COR-L47 (cell line): ENCODE measurements around the gene MOV10L1.
"Not testable (repeated sequence)": the region's sequence is repeated elsewhere in the genome, so short reads cannot be mapped to it uniquely, and the experiment has no call there.

Experiments
- DNase-seq: peaks from one replicate; lab custom pipeline; 2025; lab: John Stamatoyannopoulos, UW

The MOV10L1 gene

GRCh38 chr22:50157709-50158375 is 68.0 kb downstream of the MOV10L1 start:
- no peak for DNase-seq

DNA sequence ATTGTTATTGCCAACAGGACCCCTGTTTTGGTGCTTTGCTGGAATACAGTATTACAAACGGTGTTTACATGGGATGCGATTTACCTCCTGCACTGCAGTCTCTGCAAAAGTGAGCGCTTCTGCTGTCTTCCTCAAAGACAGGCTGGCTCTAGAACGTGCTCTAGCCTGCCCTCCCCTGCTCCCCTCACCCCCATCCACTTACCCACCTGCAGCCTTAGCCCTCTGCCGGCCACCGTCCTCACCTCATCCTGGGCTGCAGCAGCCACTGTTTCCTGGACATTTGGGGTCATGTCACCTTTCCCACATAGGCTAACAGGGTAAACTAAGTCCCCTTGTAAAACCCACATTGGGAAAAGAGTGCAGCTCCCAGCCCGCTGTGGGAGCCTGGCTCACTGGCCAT is 71.1 kb downstream of the MOV10L1 start:
- no peak for DNase-seq

DNA sequence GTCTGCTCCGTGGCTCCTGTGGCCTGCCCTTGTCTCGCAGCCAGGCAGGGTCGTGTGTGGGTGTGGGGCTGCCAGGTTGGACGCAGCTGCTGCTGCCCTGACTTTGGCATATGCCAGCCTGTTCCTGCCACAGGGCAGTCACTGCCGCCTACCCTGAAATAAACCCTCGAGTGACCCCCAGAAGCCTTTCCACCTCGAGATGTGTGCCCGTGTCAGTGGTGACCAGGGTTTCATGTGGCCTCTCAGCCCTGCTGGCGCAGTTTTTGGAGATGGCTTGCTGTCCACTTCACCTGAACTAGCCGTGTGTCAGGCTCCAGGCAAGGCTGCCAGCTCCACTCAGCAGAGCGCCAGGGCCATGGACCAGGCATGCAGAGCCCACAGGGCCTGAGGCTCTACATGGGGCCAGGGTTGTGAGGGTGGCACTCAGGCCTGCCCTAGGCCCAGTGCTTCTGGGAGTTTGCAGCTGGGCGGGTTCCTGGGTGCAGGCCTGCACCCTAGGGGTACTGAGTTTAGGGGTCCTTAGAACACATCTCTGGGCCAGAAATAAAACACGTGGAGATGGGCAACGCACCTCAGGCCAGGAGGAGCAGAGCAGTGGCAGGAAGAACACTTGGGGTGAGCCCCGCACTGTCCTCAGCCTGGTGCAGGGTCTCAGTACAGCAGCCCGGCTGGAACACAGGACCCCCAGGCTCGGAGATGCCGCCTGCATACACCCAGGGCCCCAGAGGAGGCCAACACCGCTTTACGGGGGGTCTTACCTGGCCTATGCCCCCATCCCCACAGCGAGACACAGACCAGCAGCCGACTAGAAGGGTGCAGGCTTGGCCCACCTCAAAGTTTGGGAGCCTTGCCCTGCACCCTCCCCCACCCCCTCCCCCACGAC is 71.9 kb downstream of the MOV10L1 start:
- DNase-seq, result no peak

DNA sequence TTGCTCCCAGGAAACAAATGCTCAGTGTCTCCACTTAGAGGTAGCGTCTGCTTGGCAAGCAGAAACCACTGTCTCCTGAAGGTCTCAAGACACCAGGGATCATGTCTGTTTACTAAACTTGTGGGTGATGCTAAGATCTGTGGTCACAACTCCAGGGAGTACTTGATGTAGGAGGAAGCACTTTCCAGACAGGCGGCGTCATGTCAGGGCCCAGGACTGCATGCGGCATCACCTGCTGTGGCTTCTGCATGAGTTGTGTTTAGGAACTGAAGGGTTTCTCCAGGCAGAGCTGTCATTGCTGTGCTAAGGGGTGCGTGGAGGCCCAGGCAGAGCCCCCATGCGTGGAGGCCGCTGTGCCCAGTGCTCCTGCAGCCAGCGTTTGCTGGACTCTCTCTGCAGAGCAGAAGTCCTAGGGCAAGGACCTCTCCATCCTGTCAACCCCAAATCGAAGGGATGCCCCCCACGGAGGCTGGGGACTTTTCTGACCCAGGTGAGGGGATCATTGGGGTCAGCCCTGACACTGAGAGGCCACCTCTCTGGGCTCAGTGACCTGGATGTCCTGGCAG is 72.7 kb downstream of the MOV10L1 start:
- no peak for DNase-seq

DNA sequence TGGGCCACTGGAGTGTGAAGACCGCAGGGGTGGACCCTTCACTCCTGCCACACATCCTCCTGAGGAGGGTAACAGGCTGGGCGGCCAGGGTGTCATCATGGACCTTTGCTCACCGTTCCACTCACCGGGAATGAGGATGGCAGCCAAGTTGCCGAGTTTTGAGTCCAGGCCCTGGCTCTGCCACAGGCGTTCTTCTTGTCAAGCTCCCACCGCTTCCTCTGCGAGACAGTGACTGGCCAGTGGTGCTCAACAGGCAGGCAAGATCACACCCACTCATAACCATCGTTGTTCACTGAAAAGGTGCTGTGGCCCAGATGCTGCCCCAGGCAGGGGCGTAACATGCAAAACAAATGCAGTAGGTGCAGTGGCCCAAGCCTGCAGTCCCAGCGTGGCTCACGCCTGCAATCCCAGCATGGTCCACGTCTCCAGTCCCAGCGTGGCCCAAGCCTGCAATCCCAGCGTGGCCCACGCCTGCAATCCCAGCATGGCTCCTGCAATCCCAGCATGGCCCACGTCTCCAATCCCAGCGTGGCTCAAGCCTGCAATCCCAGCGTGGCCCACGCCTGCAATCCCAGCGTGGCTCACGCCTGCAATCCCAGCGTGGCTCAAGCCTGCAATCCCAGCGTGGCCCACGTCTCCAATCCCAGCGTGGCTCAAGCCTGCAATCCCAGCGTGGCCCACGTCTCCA is 75.8 kb downstream of the MOV10L1 start:
- DNase-seq, result no peak

DNA sequence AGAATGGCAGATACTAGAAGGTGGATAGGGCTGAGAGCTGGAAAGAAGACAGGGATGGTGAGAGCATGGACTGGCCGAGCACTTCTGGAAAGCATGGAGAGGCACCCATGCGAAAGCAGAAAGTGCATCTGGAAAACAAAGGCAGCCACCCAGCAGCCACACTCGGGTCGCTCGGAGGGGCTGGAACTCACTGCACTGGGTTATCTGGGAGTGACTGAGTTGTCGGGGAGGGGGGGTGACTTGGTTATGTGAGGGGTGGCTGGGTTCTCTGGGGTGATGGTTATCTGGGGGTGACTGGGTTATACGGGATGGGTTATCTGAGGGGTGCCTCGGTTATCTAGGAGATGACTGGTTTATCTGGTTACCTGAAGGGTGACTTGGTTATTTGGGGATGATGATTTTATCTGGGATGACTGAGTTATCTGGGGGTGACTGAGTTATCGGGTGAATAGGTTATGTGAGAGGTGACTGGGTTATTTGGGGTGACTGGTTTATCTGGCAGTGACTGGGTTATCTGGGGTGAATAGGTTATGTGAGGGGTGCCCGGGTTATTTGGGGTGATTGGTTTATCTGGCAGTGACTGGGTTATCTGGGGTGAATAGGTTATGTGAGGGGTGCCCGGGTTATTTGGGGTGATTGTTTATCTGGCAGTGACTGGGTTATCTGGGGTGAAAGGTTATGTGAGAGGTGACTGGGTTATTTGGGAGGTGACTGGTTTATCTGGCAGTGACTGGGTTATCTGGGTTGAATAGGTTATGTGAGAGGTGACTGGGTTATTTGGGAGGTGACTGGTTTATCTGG is 78.1 kb downstream of the MOV10L1 start:
- no peak for DNase-seq

GRCh38 chr22:50168490-50169180 is 78.8 kb downstream of the MOV10L1 start:
- not testable (repeated sequence) for DNase-seq

DNA sequence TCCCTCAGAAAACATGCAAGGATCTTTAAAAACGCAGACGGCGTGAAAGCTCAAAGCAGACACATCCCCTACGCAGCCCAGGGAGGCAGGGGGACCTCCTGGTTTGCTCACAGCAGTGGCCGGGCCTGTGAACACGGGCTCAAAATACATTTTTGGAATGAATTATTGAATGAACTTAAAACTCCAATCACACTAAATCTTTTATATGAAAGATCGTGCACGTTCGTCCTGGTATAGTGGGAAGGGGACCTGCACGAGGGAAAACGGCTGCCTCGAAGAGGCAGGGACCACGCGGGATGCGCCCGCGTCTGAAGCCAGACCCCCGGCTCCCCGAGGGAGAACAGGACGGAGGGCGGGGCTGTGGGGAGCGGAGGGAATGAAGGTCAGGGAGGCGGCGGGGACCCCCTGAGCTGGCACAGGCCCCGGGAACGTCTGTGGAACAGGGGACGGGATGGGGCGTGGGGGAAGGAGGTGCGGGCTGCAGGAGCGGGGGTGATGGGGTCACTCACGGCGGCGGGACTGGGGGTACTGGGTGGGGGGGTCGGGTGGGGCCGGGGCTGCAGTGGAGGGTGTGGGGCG is 79.5 kb downstream of the MOV10L1 start:
- DNase-seq, result no peak

- peak; percentile 22 for DNase-seq
Observed at GRCh38 chr22:50169774-50170341, 80.1 kb downstream of the MOV10L1 start.

GRCh38 chr22:50170453-50171318 is 80.9 kb downstream of the MOV10L1 start, which contains the start of gene PANX2:
TSS of gene PANX2 (plus strand) at chr22:50170731. CDS start at chr22:50170731, 0 bp downstream.
- DNase-seq, result no peak

DNA sequence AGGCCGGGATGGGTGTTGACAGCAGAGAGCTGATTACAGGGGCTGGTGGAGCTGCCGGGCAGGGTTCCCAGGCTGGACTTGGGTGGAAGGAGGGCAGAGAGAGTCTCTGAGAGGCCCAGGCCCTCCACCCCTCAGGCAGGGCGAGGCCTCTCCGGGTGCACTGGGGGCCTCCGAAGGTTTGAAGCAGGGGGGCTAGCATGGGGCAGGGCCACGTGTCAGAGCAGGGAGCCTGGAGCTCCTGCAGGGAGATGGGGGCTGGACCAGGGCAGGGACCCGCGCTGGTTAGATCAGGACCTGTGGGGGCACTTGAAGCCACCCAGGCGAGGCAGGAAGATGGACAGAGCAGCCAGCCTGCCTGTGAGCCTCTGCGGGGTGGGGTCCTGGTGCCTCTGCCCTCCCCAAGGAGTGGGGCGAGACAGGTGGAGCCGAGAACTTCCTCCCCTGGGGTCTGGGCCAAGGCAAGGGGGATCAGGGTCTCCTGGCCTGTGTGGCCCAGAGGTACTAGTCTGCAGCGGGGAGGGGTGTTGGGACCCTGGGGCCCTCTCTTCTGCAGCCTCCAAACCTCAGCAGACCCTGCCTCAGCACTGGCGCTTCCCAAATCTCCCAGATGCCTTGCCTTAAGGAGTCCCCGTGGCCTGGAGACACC is 81.6 kb downstream of the MOV10L1 start:
- DNase-seq, result no peak

GRCh38 chr22:50171965-50172421 is 82.2 kb downstream of the MOV10L1 start:
- DNase-seq, result no peak

DNA sequence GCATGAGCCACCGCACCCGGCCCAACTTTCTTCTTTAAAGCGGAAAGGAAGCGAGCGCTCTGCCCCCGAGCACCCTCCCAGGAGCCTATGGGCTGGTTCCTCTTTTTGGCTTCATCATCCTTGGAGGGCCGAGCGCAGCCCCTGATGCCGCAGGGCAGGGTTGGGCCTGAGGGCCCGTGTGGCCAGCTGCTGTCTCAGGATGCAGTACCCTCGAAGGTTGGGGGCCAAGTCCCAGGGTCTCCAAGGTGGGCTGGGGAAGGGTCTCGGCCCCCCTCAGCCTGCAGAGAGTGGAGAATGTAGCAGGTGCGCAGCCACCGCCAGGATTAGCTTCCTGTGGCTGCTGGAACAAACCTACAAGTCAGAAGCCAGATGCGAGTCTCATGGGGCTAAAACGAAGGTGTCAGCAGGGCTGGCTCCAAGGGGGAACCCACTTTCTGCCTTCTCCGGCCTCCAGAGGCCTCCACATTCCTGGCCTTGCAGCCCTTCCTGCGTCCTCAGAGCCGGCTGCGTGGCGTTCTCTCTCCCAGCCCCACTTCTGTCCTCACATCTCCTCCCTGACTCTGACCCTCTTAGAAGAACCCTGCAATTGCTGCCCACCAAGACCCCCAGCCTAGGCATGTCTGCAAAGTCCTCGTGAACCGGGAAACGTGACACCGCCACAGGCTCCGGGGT is 83.6 kb downstream of the MOV10L1 start:
- DNase-seq, result no peak

DNA sequence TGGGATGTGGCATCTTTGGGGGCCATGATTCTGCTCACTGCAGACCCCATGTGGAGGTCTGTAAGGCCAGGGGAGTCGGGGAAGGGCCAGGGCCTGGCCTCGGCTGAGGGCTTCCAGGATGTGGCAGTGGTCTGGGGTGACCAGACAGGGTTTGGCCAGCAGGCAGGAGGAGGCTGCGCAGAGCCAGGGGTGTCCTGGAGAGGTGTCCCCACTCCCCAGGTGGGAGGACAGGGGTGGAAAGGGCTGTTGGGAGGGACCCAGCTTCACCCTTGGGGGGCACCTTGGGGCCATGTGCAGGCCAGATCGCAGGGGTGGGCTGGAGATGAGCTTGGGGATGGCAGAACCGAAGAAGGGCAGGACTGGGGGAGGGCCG is 84.2 kb downstream of the MOV10L1 start:
- DNase-seq, result no peak

GRCh38 chr22:50174382-50175190 is 84.8 kb downstream of the MOV10L1 start:
- DNase-seq, result no peak

- DNase-seq, result no peak
Observed at GRCh38 chr22:50175191-50175461, 85.3 kb downstream of the MOV10L1 start.
